Adrenal gland (tissue), 12 donors: ENCODE results near the gene NPTX2. TPM values are rescaled to one million over a fixed set of nuclear protein-coding genes. Genes with fewer than 3 reads are reported as not detected.

Source experiments
- DNase-seq, 7 donors: peaks; one replicate each; pipeline ENCODE4 v3.0.0-alpha.2; 2019 to 2020
- H3K27ac ChIP-seq, 5 donors: fragments of 200-600 bp; sonication (generic) in 4 of 5; 1 replicate in 3 of 5; 2 replicates in 2 of 5; pipeline versions ENCODE4 v1.5.1 to v1.8.0; 2016 to 2020; ENCODE audit warnings: mild to moderate bottlenecking in 1 of 5
- H3K27me3 ChIP-seq: fragments of 200-600 bp; 2 replicates; pipeline ENCODE4 v1.8.0; 2021
- H3K36me3 ChIP-seq, 2 donors: fragments of 200-600 bp; replicated peaks in 1 of 2; 1 replicate in 1 of 2; 2 replicates in 1 of 2; pipeline versions ENCODE4 v1.5.1 to v1.8.0; 2018 to 2022
- H3K4me1 ChIP-seq, 2 donors: fragments of 200-600 bp; replicated peaks in 1 of 2; 1 replicate in 1 of 2; 2 replicates in 1 of 2; pipeline versions ENCODE4 v1.5.1 to v1.8.0; 2018 to 2021
- H3K4me3 ChIP-seq, 4 donors: fragments of 200-600 bp; sonication (generic) in 3 of 4; one replicate each; pipeline ENCODE4 v1.5.1; 2016 to 2018
- H3K9me3 ChIP-seq, 3 donors: fragments of 200-600 bp; sonication (generic) in 1 of 3; replicated peaks in 1 of 3; 1 replicate in 2 of 3; 2 replicates in 1 of 3; pipeline versions ENCODE4 v1.5.1 to v1.8.0; 2016 to 2021
- POLR2A ChIP-seq, 2 donors: fragments of 450-650 bp; IDR thresholded peaks; one replicate each; pipeline ENCODE4 v1.6.1; 2017; ENCODE audit warnings: antibody characterized with exemption in 2 of 2, mild to moderate bottlenecking in 2 of 2, moderate library complexity in 1 of 2
- WGBS, 4 donors: extraction: QIAGEN DNeasy Blood & Tissue Kit in 2 of 4; methylation state at CpG; one replicate each; pipeline versions ENCODE4 v1.1.5 to v1.1.7; 2013 to 2017; 5-methylcytosine and 5-hydroxymethylcytosine counted together
- intact Hi-C, 2 donors: fragments of 100-400 bp; cut with DNase I; formaldehyde crosslinking; loops; one replicate each; pipeline versions ENCODE4 v1.14.1 to v1.15.0; 2022 to 2023
- polyA plus RNA-seq, 3 donors: library from polyadenylated mRNA; stranded (reverse); fragments of 200-250 nt in 2 of 3; fragments of 350-450 nt in 1 of 3; fragmentation: Illumina TruSeq in 1 of 3; extraction: RNeasy Lipid Tissue Mini Kit (QIAGEN cat#74804) in 1 of 3; gene quantifications; one replicate each; pipeline ENCODE4 v1.2.3, GENCODE V29; 2013 to 2014
- total RNA-seq, 9 donors: library from RNA; depleted of rRNA in 4 of 9; stranded (reverse); fragments of >200 nt in 4 of 9; fragments of 120-200 nt in 1 of 9; fragmentation: NEBNext Ultra II Directional in 1 of 9; extraction: Animal tissue kit (Norgen Biotek cat#: 25700) in 1 of 9; gene quantifications; one replicate each; pipeline versions ENCODE4 v1.1.0 to v1.2.4, GENCODE V29; 2013 to 2023
- TF ChIP-seq, protein P1 (sequence below), 6 experiments: fragments of 450-650 bp in 4 of 6; fragments of 200-600 bp in 2 of 6; sonication (generic) in 1 of 6; IDR thresholded peaks; 1 replicate in 5 of 6; 2 replicates in 1 of 6; pipeline versions ENCODE4 v1.5.1 to v1.8.0; 2016 to 2021; ENCODE audit warnings: antibody characterized with exemption in 6 of 6, mild to moderate bottlenecking in 2 of 6, moderate library complexity in 1 of 6
- donor health status: healthy with polysubstance abuse.
- donor health status: Bipolar disorder and iron deficiency.
- donor health status: DM: yes; HTN: yes; CAD: no.
- donor health status: DM: no; HTN: no; CAD: no.
- donor health status: DM: no; HTN: no; CAD: no.
- donor health status: DM: yes; HTN: yes; CAD: no.

NPTX2 gene
- total and polyA plus RNA-seq, 12 donors = 11.6 to 81.1 (median 47.3) TPM

DNA sequence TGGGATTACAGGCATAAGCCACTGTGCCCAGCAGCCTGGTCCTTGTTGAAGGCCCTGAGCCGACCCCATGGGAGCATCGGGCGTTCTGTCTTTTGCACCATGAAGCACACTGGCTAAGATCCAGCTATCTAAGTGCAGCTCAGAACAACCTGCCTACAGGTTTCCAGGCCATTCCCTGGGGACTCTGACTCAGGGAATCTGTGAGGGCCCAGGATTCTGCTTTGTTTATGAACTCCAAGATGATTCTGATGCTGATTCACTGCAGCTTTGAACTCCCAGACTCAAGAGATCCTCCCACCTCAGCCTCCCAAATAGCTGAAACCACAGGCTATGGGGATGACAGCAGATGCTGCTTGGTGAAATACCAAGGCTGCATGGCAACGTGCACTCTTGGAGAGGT, 30.2 kb downstream of the NPTX2 start:
- 50 to 76% (median 69%) methylated on average over 1 to 4 of the region's 4 CpGs for WGBS, 4 donors
- no peak for TF ChIP-seq POLR2A (IDR thresholded peaks at IDR 0.05)
- TF ChIP-seq, protein P1, sequence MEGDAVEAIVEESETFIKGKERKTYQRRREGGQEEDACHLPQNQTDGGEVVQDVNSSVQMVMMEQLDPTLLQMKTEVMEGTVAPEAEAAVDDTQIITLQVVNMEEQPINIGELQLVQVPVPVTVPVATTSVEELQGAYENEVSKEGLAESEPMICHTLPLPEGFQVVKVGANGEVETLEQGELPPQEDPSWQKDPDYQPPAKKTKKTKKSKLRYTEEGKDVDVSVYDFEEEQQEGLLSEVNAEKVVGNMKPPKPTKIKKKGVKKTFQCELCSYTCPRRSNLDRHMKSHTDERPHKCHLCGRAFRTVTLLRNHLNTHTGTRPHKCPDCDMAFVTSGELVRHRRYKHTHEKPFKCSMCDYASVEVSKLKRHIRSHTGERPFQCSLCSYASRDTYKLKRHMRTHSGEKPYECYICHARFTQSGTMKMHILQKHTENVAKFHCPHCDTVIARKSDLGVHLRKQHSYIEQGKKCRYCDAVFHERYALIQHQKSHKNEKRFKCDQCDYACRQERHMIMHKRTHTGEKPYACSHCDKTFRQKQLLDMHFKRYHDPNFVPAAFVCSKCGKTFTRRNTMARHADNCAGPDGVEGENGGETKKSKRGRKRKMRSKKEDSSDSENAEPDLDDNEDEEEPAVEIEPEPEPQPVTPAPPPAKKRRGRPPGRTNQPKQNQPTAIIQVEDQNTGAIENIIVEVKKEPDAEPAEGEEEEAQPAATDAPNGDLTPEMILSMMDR (IDR thresholded peaks at IDR 0.05) = no peak
- Histone ChIP-seq H3K27me3 (no peaks in the 10 kb centered on the region), H3K36me3 (no peaks in the 10 kb centered on the region), H3K27ac (no peak overlapping the region), H3K9me3 (no peaks in the 10 kb centered on the region), H3K4me1 (no peaks in the 10 kb centered on the region), H3K4me3 (no peak overlapping the region)
- intact Hi-C loops = no loop called here
- DNase-seq = no peak

GRCh38 chr7:98651760-98652159, 34.7 kb downstream of the NPTX2 start:
- TF ChIP-seq POLR2A (IDR thresholded peaks at IDR 0.05) = no peak
- TF ChIP-seq, protein P1 (IDR thresholded peaks at IDR 0.05) = no peak
- H3K36me3 ChIP-seq = no peaks in the 10 kb centered on the region
- peak; percentile 36 to 85 (median 66) for DNase-seq
- 29 to 39% (median 35%) methylated on average over 6 of the region's 6 CpGs for WGBS, 4 donors
- intact Hi-C loops = no loop called here
- no peaks in the 10 kb centered on the region for H3K4me1 ChIP-seq
- H3K9me3 ChIP-seq = no peaks in the 10 kb centered on the region
- no peak overlapping the region for H3K27ac ChIP-seq
- no peak overlapping the region for H3K4me3 ChIP-seq
- no peaks in the 10 kb centered on the region for H3K27me3 ChIP-seq

DNA sequence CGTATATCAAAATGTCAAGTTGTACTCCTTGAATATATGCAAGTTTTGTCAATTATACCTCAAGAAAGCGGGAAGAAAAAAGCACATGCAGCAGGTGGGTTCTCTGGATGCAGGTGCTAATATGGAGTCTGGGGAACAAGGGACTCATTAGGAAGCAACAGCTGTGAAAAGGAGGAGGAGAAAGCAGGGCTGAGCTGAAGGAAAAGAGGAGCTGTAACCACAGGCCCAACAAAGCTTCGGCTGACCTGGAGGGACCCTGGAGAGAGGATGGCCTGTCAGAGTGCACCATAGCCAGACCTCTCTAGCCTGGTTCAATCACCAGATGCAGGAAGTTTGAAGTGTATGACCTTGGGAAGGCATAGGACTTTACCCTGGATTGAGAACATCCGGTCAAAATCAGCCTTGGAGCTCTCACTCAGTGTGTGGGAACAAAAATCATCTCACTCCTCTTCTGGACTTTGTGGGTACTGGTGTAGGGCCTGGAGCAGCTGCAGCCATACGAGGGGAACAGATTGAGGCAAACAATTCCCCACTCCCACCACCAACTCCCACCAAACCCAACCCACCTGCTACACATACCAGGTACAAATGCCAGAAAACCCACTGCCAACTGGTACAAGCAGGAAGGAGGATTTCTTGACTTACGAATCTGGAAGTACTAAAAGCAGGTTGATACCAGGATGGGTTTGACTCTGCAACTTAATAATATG, 36.7 kb downstream of the NPTX2 start:
- H3K4me1 ChIP-seq = no peaks in the 10 kb centered on the region
- no peaks in the 10 kb centered on the region for H3K9me3 ChIP-seq
- no peaks in the 10 kb centered on the region for H3K27me3 ChIP-seq
- H3K27ac ChIP-seq = no peak overlapping the region
- intact Hi-C loops = no loop called here
- H3K36me3 ChIP-seq = no peaks in the 10 kb centered on the region
- DNase-seq = no peak
- H3K4me3 ChIP-seq = no peak overlapping the region
- no peak for TF ChIP-seq POLR2A (IDR thresholded peaks at IDR 0.05)
- TF ChIP-seq, protein P1 (IDR thresholded peaks at IDR 0.05) = no peak
- 87 to 95% (median 90%) methylated on average over 6 of the region's 6 CpGs for WGBS, 4 donors

GRCh38 chr7:98654524-98655272, 37.6 kb downstream of the NPTX2 start:
- Histone ChIP-seq H3K27ac (no peak overlapping the region), H3K4me1 (no peaks in the 10 kb centered on the region), H3K36me3 (no peaks in the 10 kb centered on the region), H3K9me3 (no peaks in the 10 kb centered on the region), H3K4me3 (no peak overlapping the region), H3K27me3 (no peaks in the 10 kb centered on the region)
- 77 to 82% (median 78%) methylated on average over 3 of the region's 3 CpGs for WGBS, 4 donors
- no peak for DNase-seq
- intact Hi-C loops = no loop called here
- no peak for TF ChIP-seq POLR2A (IDR thresholded peaks at IDR 0.05)
- TF ChIP-seq, protein P1 (IDR thresholded peaks at IDR 0.05) = no peak
